ENCODE results near the gene PRR14L.

DNA sequence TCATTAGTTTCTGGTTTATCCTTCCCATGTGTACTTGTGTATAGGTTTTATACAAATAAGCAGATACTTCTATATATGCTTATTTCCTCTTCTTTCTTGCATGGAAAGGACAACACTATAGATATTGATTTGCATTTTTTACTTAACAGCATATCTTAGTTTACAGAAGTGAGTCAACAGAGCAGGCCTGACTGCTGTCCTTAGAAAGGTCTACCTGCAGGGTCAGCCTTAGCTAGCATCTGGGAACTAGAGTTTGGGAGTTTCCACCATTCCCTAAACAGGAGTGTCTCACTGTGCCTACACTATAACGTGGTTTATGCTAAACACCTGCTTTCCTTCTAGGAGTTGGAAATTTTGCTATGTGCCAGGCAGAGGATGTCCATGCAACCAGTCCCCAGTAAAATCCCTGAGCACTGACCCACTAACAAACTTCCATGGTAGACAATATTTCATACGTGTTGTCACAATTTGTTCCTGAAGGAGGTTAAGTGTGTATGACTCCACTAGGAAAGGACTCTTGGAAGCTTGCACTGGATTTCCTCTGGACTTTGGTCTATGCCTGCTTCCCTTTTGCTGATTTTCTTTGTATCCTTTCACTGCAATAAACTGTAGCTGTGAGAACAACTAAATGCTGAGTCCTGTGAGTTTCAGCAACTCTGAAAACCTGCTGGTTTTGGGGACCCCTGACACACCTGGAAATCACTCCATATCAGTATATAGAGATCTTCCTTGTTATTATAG is 17.7 kb downstream of the PRR14L start:
- TF ChIP-seq, protein P1, sequence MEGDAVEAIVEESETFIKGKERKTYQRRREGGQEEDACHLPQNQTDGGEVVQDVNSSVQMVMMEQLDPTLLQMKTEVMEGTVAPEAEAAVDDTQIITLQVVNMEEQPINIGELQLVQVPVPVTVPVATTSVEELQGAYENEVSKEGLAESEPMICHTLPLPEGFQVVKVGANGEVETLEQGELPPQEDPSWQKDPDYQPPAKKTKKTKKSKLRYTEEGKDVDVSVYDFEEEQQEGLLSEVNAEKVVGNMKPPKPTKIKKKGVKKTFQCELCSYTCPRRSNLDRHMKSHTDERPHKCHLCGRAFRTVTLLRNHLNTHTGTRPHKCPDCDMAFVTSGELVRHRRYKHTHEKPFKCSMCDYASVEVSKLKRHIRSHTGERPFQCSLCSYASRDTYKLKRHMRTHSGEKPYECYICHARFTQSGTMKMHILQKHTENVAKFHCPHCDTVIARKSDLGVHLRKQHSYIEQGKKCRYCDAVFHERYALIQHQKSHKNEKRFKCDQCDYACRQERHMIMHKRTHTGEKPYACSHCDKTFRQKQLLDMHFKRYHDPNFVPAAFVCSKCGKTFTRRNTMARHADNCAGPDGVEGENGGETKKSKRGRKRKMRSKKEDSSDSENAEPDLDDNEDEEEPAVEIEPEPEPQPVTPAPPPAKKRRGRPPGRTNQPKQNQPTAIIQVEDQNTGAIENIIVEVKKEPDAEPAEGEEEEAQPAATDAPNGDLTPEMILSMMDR (IDR thresholded peaks at IDR 0.05): no peak
- TF ChIP-seq, protein P2, sequence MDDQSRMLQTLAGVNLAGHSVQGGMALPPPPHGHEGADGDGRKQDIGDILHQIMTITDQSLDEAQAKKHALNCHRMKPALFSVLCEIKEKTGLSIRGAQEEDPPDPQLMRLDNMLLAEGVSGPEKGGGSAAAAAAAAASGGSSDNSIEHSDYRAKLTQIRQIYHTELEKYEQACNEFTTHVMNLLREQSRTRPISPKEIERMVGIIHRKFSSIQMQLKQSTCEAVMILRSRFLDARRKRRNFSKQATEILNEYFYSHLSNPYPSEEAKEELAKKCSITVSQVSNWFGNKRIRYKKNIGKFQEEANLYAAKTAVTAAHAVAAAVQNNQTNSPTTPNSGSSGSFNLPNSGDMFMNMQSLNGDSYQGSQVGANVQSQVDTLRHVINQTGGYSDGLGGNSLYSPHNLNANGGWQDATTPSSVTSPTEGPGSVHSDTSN (IDR thresholded peaks at IDR 0.05): no peak
- TF ChIP-seq CHD2 (IDR thresholded peaks at IDR 0.05; ENCODE audit: low read length, partially characterized antibody) (no peak), RAD21 (IDR thresholded peaks at IDR 0.05; ENCODE audit: low read length) (no peak), REST (IDR thresholded peaks at IDR 0.05; ENCODE audit: low read depth, low read length) (no peak), TAF1 (IDR thresholded peaks at IDR 0.05; ENCODE audit: borderline replicate concordance, low read depth, low read length) (no peak), MEF2A (IDR thresholded peaks at IDR 0.05; ENCODE audit: borderline replicate concordance, low read depth) (no peak), RXRA (IDR thresholded peaks at IDR 0.05; ENCODE audit: borderline replicate concordance, low read depth) (no peak), POLR2AphosphoS5 (IDR thresholded peaks at IDR 0.05; ENCODE audit: low read depth, low read length) (no peak), RFX5 (IDR thresholded peaks at IDR 0.05; ENCODE audit: low read length) (no peak), SIN3A (IDR thresholded peaks at IDR 0.05; ENCODE audit: borderline replicate concordance, low read depth, low read length) (no peak), SMC3 (IDR thresholded peaks at IDR 0.05; ENCODE audit: low read depth, low read length) (no peak)
